CD4-positive, alpha-beta T cell treated with Interleukin-4 for 4 hours (primary cell): ENCODE data around the gene INSL3.
A peak's percentile ranks its signal among the peaks of the same experiment; 100 is the strongest.

ENCODE experiments used
- DNase-seq: peaks from one replicate; pipeline ENCODE4 v3.0.0-alpha.2; 2020

Gene INSL3, protein sequence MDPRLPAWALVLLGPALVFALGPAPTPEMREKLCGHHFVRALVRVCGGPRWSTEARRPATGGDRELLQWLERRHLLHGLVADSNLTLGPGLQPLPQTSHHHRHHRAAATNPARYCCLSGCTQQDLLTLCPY

GRCh38 chr19:17821190-17821589 lies at the start of gene INSL3:
Gene INSL3 (minus strand): TSS chr19:17821519. CDS start chr19:17821506, 13 bp downstream.
- no peak for DNase-seq

- DNase-seq = no peak
These were observed 47.8 kb upstream of the INSL3 start for GRCh38 chr19:17869114-17869608.

- no peak for DNase-seq
These were observed 47.4 kb upstream of the INSL3 start for GRCh38 chr19:17868669-17869068.

GRCh38 chr19:17866964-17867486 lies 45.7 kb upstream of the INSL3 start:
- DNase-seq = no peak

GRCh38 chr19:17866312-17866963 lies 45.1 kb upstream of the INSL3 start:
- no peak for DNase-seq

- no peak for DNase-seq
These were observed 44.3 kb upstream of the INSL3 start for GRCh38 chr19:17865364-17866311.

- no peak for DNase-seq
These were observed 42.3 kb upstream of the INSL3 start for GRCh38 chr19:17863520-17864182.

DNA sequence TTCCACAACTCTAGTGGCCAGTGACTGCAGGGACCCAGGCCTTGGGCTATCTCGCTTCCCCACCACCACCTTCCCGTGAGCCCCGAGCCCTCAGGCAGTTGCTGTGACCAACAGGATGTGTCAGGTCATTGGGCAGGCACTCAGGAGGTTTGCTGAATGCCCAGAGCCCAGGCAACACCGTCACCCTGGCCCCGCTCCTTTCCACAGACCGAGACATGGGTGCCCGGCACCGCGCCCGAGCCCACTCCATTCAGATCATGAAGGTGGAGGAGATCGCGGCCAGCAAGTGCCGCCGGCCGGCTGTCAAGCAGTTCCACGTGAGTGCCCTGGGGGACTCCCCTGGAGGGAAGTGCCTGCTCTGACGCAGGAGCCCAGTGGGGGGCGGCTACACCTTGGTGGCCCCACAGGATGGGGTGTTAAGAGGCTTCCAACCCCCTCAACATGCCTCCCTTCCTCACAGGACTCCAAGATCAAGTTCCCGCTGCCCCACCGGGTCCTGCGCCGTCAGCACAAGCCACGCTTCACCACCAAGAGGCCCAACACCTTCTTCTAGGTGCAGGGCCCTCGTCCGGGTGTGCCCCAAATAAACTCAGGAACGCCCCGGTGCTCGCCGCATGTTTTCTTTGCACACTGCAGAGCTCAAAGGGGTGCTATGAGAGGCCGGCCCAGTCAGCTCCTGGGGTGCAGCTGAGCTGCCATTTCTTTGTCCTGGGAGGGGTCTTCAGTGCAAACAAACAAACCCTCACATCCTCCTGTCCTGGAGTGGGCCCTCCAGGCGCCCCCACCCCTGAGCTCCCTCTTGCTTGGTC lies 41.6 kb upstream of the INSL3 start:
- no peak for DNase-seq

- DNase-seq = no peak
These were observed 40.5 kb upstream of the INSL3 start for GRCh38 chr19:17861542-17862402.

DNA sequence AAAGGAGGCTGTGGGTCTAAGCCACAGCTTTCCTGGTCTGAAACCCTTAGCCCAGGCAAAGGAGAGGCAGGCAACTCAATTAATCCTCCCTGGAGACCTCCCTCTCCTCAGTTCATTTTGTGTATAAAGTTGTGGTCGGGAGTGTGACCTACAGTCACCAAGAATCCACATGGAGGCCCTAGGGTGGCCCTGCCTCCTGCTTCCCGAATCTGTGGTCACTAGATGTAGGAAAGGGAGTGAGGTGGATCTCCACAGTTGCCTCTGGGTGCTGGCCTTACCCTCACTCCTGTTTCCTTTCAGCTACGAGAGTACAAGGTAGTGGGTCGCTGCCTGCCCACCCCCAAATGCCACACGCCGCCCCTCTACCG lies 39.7 kb upstream of the INSL3 start:
- DNase-seq = no peak

DNA sequence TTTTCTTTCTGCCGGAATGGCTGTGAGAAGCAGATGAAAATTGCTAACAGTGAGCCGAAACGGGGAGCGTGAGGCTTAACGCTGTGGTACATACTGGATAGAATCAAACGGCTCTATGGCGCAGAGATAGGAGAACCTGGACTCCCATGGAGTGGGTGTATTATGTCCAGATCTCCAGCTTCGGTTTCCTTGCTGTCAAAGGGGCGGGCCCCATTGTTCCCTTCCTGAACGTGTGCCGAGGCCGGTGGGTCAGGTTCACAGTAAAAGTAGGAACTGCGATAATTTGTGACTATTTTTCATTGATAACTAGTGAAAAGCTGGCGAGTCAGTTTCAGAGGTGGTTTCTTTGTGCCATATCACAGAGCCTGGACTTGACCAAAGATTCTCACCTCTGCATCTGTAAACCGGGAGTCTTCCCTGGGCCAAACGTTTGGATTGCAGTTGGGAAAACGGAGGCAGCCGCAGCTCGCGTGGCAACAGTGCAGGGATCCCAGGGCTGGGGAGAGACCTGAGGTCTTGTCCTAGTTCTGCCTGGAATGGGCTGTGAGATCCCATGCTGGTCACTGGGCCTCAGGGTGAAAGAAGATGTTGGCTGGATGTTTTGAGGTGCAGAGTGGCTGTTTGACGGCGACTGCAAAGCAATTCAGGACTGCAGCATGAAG lies 39.1 kb upstream of the INSL3 start:
- DNase-seq = no peak

DNA sequence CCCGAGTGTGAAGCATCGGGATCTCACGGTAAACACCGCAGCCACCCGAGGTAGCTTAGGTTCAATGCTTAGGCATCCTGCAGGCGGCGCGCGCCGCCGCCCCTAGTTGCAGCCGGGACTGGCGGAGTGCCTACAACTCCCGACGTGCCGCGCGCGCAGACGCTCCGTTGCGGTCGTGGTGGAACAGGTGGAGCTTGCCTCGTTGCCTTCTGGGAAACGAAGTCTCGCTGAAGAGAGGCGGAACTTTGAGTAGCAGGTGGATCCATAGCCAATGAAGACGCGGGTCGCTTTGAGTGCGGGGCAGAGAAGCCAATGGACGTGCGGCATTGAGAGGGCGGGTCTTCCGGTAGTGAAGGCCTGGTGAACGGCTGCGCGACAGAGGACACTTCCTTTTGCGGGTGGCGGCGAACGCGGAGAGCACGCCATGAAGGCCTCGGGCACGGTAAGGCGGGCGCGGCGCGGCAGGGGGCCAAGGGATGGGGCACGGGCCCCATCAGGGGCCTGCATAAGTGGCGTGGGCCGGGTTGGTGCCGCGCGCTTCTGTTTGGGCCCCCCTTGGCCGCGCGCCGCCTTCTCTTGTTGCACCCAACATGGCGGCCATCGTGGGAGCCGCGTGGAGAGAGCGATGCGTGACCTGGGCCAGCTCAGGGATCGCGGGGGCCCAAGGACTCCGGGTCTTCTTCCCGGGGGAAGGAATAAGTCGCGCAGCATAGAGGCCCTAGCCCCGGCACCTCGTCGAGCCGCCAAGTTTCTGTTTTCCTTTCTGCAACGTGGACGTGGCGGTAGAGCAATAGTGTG lies 38.4 kb upstream of the INSL3 start, which contains the start of gene RPL18A:
RPL18A (plus strand) TSS at position 378 of the 798 bp plus-strand sequence; CDS start at position 425, 47 bp downstream.
- DNase-seq = peak; percentile 100

DNA sequence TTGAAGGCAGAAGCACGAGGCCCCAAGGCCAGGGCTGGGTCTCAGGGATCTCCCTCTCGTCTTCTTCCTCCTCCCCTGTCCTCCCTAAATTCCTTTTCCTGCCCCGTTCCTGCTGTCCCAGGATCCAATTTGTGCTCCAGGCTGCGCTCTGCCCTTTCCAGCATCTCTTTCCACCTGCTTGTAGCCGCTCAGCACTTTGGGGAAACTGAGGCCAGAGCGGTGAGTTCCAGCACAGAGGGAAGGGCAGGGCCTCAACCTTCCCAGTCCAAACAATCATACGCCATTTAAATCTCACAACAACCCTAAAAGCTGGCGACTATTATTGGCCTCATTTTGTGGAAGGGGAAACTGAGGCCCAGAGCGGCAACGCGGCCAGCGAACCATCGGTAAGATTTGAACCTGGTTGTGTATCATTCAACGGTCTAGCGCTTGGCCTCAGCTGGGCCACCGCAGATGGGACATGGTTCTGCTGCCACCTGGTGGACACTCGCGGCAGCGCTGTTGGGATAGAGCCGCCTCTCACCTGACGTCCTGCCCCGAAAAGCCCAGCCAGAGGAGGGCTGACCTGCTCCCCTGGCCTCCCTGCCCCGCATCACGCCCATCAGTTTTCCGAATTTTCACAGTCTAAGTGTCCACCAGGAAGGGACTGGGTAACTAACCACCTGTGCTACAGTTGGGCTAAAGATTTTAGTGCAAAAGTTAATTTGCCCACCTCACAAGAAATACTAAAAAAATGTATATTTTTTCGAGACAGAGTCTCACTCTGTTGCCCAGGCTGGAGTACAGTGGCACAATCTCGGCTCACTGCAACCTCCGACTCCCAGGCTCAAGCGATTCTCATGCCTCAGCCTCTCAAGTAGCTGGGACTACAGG lies 34.2 kb upstream of the INSL3 start:
- peak; percentile 86 for DNase-seq

DNA sequence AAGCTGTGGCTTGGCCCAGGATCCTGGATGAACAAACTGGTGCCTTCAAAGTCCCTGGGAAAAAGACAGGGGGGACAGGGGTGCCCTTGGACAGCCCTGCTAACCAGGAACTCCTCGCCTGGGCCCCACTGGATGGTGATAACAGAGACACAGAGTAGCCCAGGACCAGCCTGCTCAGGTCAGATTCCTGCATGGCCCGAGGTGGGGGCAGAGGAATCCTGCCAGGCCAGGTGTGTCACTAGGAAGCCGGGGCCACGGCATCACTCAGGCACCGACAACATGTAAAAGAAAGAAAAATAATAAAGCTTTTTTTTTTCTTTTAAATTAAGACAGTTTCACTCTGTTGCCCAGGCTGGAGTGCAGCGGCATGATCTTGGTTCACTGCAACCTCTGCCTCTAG lies 32.7 kb upstream of the INSL3 start:
- DNase-seq = no peak

DNA sequence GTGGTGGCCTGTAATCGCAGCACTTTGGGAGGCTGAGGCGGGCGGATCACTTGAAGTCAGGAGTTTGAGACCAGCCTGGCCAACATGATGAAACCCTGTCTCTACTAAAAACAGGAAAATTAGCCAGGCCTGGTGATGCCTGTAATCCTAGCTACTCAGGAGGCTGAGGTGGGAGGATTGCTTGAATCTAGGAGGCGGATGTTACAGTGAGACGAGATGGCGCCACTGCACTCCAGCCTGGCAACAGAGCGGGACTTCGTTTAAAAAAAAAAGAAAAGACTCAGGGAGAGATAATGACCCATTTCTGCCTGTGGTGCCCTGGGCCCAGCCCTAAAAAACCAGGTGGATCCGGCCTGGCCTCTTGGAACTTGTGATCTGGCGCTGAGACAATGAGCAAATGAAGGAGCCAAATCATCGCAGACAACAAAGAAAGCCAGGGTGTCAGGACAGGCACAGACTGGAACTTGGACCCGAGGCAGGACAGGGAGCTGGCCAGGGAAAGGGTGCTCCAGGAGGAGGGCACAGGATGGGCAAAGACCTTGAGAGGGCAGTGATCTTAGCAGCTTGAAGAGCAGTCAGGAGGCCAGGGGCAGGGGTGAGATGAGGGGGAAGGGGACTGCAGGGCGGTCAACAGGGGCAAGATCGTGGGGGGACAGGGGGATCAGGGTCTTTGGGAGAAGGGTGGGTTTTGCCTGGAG lies 27.4 kb upstream of the INSL3 start:
- DNase-seq = no peak

DNA sequence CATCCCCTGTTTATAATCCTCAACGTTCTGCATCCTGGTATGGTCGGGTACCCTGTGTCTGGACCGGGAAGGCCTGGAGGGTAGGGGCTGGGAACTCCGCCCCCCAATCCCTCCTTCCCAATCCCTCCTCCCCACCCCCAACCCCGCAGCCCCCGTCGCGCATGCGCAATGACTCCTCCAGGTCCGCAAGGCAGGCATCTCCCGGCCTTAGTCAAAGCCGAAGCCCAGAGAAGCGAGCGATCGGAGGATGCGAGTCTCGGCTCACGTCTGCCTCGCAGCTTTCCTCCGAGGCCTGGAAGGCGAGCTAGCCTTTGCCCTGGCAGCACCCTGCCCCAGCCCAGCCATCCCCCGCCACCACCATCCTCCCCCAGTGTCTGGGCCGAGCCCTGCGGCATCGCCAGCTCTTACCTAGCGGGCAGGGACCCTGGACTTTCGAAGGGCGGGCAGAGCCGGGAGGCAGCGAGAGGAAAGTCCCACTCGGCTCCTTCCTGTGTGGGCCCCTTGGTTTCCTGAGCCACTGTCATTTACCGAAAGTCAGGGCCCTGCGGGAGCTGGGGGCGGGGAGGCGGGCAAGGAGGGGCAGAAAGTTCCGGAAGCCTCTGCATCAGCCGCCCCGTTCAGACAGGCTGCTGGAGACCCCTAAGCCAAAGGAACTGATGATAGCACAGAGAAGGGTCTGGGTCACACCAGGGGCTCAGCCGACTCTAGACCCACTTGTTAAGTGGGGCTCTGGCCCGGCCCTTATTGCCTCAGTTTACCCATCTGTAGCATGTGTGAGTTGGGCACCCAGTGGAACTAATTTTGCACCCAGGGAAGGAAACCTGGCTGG lies 26.4 kb upstream of the INSL3 start, which contains the start of gene JAK3:
JAK3 (minus strand) TSS at position 445 of the 829 bp plus-strand sequence. CDS start 3,565 bp downstream, outside the sequence.
- DNase-seq = peak; percentile 83

GRCh38 chr19:17846146-17846545 lies 24.8 kb upstream of the INSL3 start:
- peak; percentile 62 for DNase-seq
